GM04504 (cell line): ENCODE measurements around the gene GOLGA8A.
"Not testable (repeated sequence)": the region's sequence is repeated elsewhere in the genome, so short reads cannot be mapped to it uniquely, and the experiment has no call there.

Experiments
- DNase-seq: peaks from one replicate; pipeline ENCODE4 v3.0.0-alpha.2; 2012; ENCODE audit warnings: low read depth

The GOLGA8A gene

GRCh38 chr15:34437687-34438086 lies at the start of gene GOLGA8A:
Gene GOLGA8A, minus strand, starts transcription at chr15:34437808. Its CDS starts 48,117 bp downstream, at chr15:34389691.
- DNase-seq: peak; percentile 32

- no peak for DNase-seq
Measured at GRCh38 chr15:34483644-34484043, 46.0 kb upstream of the GOLGA8A start.

- no peak for DNase-seq
Measured at GRCh38 chr15:34481370-34481769, 43.8 kb upstream of the GOLGA8A start.

GRCh38 chr15:34473840-34474239 lies 36.2 kb upstream of the GOLGA8A start:
- no peak for DNase-seq

- no peak for DNase-seq
Measured at GRCh38 chr15:34472947-34473346, 35.3 kb upstream of the GOLGA8A start.

- no peak for DNase-seq
Measured at GRCh38 chr15:34470892-34471291, 33.3 kb upstream of the GOLGA8A start.

- DNase-seq: no peak
Measured at GRCh38 chr15:34470091-34470490, 32.5 kb upstream of the GOLGA8A start.

- no peak for DNase-seq
Measured at GRCh38 chr15:34461730-34462129, 24.1 kb upstream of the GOLGA8A start.

GRCh38 chr15:34460451-34460850 lies 22.8 kb upstream of the GOLGA8A start:
- DNase-seq: no peak

- DNase-seq: no peak
Measured at GRCh38 chr15:34456658-34457057, 19.1 kb upstream of the GOLGA8A start.

GRCh38 chr15:34442891-34443290 lies 5.3 kb upstream of the GOLGA8A start:
- DNase-seq: no peak

- no peak for DNase-seq
Measured at GRCh38 chr15:34439878-34440277, 2.3 kb upstream of the GOLGA8A start.

GRCh38 chr15:34436956-34437442 lies 609 bp downstream of the GOLGA8A start:
- no peak for DNase-seq

- no peak for DNase-seq
Measured at GRCh38 chr15:34436126-34436955, 1.3 kb downstream of the GOLGA8A start.

- DNase-seq: no peak
Measured at GRCh38 chr15:34435658-34436057, 1.9 kb downstream of the GOLGA8A start.

GRCh38 chr15:34434627-34435305 lies 2.8 kb downstream of the GOLGA8A start:
- DNase-seq: no peak

GRCh38 chr15:34433956-34434626 lies 3.5 kb downstream of the GOLGA8A start:
- not testable (repeated sequence) for DNase-seq

- DNase-seq: not testable (repeated sequence)
Measured at GRCh38 chr15:34430642-34431041, 7.0 kb downstream of the GOLGA8A start.

- not testable (repeated sequence) for DNase-seq
Measured at GRCh38 chr15:34423425-34424090, 14.1 kb downstream of the GOLGA8A start.

GRCh38 chr15:34420953-34421352 lies 16.7 kb downstream of the GOLGA8A start:
- DNase-seq: not testable (repeated sequence)

GRCh38 chr15:34418435-34418834 lies 19.2 kb downstream of the GOLGA8A start:
- DNase-seq: not testable (repeated sequence)

- DNase-seq: not testable (repeated sequence)
Measured at GRCh38 chr15:34409511-34409910, 28.1 kb downstream of the GOLGA8A start.
